ENCODE data around the gene DIP2B. TPM values are rescaled to one million over a fixed set of nuclear protein-coding genes. Genes with fewer than 3 reads are reported as not detected.
A peak's percentile ranks its signal among the peaks of the same experiment; 100 is the strongest.

Gene DIP2B
- total RNA-seq, 3 donors from 2014 or later (not counting 1 experiment from before 2014, with no cell fraction given), result 17.2 to 23.2 (median 22.2) TPM

DNA sequence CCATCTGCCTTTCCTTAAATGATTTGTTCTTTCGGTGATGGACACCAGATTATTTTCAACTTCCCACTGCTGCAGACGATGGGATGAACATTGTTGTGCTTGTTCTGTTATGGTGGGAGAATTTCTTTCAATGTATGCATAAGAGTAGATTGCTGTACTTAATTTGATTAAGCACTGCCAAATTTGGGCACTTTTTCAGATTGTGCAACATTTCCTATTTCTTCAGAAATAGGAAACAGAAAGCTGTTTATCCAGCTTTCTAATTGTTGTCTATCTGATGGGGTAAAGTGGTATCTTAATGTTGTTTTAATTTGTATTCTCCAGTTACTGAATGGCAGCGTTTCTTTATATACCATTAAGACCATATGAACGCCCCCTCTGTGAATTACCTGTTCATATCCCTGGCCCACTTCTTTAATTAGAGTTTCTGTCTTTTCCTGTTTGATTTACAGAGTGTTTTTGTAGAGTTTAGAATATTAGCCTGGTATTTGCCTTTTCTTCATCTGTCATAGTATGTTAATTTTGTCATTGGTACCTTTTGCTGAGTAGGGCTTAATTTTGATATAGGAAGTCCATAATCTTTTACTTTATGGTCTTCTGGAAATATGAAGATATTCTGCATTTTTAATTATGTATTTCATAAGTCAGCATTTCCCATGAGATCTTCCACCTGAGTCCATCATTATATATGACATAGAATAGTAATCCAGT lies 59.6 kb downstream of the DIP2B start:
- H3K4me3 ChIP-seq (ENCODE audit: low read length), result no peak overlapping the region
- no peaks in the 10 kb centered on the region for H3K36me3 ChIP-seq (ENCODE audit: control insufficient read depth, insufficient read depth, low read length)
- TF ChIP-seq, protein P1, sequence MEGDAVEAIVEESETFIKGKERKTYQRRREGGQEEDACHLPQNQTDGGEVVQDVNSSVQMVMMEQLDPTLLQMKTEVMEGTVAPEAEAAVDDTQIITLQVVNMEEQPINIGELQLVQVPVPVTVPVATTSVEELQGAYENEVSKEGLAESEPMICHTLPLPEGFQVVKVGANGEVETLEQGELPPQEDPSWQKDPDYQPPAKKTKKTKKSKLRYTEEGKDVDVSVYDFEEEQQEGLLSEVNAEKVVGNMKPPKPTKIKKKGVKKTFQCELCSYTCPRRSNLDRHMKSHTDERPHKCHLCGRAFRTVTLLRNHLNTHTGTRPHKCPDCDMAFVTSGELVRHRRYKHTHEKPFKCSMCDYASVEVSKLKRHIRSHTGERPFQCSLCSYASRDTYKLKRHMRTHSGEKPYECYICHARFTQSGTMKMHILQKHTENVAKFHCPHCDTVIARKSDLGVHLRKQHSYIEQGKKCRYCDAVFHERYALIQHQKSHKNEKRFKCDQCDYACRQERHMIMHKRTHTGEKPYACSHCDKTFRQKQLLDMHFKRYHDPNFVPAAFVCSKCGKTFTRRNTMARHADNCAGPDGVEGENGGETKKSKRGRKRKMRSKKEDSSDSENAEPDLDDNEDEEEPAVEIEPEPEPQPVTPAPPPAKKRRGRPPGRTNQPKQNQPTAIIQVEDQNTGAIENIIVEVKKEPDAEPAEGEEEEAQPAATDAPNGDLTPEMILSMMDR (IDR thresholded peaks at IDR 0.05), result no peak
- Mint-ChIP-seq H3K9me3 (no peaks in the 10 kb centered on the region), H3K27me3 (ENCODE audit: low read depth in 2 of 2) (no peaks in the 10 kb centered on the region), H3K4me3 (no peak overlapping the region), H3K27ac (peak overlapping the region in 1 of 2 donors; percentile 9), H3K36me3 (no peaks in the 10 kb centered on the region), H3K4me1 (peaks cover 31 to 35% of the 10 kb centered on the region in 2 donors)
- DNase-seq (no peak), ATAC-seq (no peak)
- no peaks in the 10 kb centered on the region for H3K9me3 ChIP-seq (ENCODE audit: control insufficient read depth, insufficient read depth, low read length)
- H3K4me1 ChIP-seq (ENCODE audit: control insufficient read depth, insufficient read depth, low read length), result no peaks in the 10 kb centered on the region
- no peaks in the 10 kb centered on the region for H3K27me3 ChIP-seq (ENCODE audit: control insufficient read depth, insufficient read depth, low read length)
- 55% methylated on average over 2 of the region's 4 CpGs for WGBS (ENCODE audit: insufficient coverage)
- no peak overlapping the region for H3K27ac ChIP-seq (ENCODE audit: low read length)
- intact Hi-C loops (cut with micrococcal nuclease), result no loop called here

DNA sequence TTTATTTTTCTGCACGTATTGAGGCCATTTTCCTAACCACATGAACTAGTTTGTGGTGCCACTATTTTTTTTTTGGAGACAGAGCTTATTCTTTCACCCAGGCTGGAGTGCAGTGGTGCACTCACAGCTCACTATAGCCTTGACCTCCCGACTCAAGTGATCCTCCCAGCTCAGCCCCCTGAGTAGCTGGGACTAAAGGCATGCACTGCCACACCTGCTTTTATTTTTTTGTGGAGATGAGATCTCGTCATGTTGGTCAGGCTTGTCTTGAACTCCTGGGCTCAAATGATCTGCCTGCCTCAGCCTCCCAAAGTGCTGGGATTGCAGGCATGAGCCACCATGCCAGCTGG lies 60.1 kb downstream of the DIP2B start:
- Histone ChIP-seq H3K27me3 (ENCODE audit: control insufficient read depth, insufficient read depth, low read length) (no peaks in the 10 kb centered on the region), H3K36me3 (ENCODE audit: control insufficient read depth, insufficient read depth, low read length) (no peaks in the 10 kb centered on the region), H3K4me3 (ENCODE audit: low read length) (no peak overlapping the region), H3K9me3 (ENCODE audit: control insufficient read depth, insufficient read depth, low read length) (no peaks in the 10 kb centered on the region), H3K4me1 (ENCODE audit: control insufficient read depth, insufficient read depth, low read length) (no peaks in the 10 kb centered on the region), H3K27ac (ENCODE audit: low read length) (no peak overlapping the region)
- Mint-ChIP-seq H3K4me3 (no peak overlapping the region), H3K27me3 (ENCODE audit: low read depth in 2 of 2) (no peaks in the 10 kb centered on the region), H3K4me1 (peaks cover 31 to 35% of the 10 kb centered on the region in 2 donors), H3K9me3 (no peaks in the 10 kb centered on the region), H3K36me3 (no peaks in the 10 kb centered on the region), H3K27ac (peak overlapping the region in 1 of 2 donors; percentile 9)
- TF ChIP-seq, protein P1 (IDR thresholded peaks at IDR 0.05), result no peak
- 79% methylated on average over 3 of the region's 3 CpGs for WGBS (ENCODE audit: insufficient coverage)
- DNase-seq, result no peak
- intact Hi-C loops (cut with micrococcal nuclease), result no loop called here
- no peak for ATAC-seq

DNA sequence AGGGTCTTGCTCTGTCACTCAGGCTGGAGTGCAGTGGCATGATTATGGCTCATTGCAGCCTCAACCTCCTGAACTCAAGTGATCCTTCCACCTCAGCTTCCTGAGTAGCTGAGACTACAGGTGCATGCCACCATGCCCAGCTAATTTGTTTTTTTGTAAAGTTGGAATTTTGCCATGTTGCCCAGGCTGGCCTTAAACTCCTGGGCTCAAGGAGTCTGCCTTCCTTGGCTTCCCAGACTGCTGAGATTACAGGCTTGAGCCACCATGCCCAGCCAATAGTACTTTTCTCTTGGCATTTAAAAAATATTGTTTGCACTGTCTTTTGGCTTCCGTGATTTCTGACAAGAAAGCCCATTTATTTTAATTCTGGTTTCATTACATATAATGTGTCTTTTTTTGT lies 61.3 kb downstream of the DIP2B start:
- H3K4me3 Mint-ChIP-seq, result no peak overlapping the region
- Histone ChIP-seq H3K9me3 (ENCODE audit: control insufficient read depth, insufficient read depth, low read length) (no peaks in the 10 kb centered on the region), H3K27ac (ENCODE audit: low read length) (no peak overlapping the region), H3K4me1 (ENCODE audit: control insufficient read depth, insufficient read depth, low read length) (no peaks in the 10 kb centered on the region), H3K27me3 (ENCODE audit: control insufficient read depth, insufficient read depth, low read length) (no peaks in the 10 kb centered on the region), H3K36me3 (ENCODE audit: control insufficient read depth, insufficient read depth, low read length) (no peaks in the 10 kb centered on the region), H3K4me3 (ENCODE audit: low read length) (no peak overlapping the region)
- intact Hi-C loops (cut with micrococcal nuclease), result no loop called here
- no peak for DNase-seq
- ATAC-seq, result no peak
- peaks cover 31 to 35% of the 10 kb centered on the region in 2 donors for H3K4me1 Mint-ChIP-seq
- H3K36me3 Mint-ChIP-seq, result no peaks in the 10 kb centered on the region
- no peaks in the 10 kb centered on the region for H3K9me3 Mint-ChIP-seq
- H3K27me3 Mint-ChIP-seq (ENCODE audit: low read depth in 2 of 2), result no peaks in the 10 kb centered on the region
- no CpG with 5 or more reads among the region's 1 CpG for WGBS (ENCODE audit: insufficient coverage)
- TF ChIP-seq, protein P1 (IDR thresholded peaks at IDR 0.05), result no peak
- H3K27ac Mint-ChIP-seq, result no peak overlapping the region

DNA sequence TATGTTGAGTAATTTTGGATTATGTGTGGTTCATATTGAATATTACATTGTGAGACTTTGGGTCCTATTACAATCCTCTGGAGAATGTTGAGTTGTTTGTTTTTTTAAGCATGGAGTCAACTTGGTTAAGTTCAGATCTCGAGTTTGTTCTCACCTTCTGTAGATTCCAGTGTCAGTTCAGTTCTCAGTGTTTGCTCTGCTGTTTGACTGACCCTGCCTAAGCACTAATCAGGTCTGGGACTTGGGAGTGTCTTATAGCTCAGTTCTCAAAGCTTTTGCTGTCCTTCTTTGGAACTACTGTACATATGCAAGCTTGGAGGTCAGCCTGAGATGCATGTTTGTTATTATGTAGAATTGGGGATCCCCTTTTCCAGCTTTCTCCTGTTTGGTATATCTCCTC lies 63.1 kb downstream of the DIP2B start:
- no peak for ATAC-seq
- no peaks in the 10 kb centered on the region for H3K36me3 Mint-ChIP-seq
- no peaks in the 10 kb centered on the region for H3K27me3 ChIP-seq (ENCODE audit: control insufficient read depth, insufficient read depth, low read length)
- H3K4me1 Mint-ChIP-seq, result peaks cover 31 to 32% of the 10 kb centered on the region in 2 donors
- H3K4me1 ChIP-seq (ENCODE audit: control insufficient read depth, insufficient read depth, low read length), result no peaks in the 10 kb centered on the region
- no peak for DNase-seq
- no peak overlapping the region for H3K27ac Mint-ChIP-seq
- intact Hi-C loops (cut with micrococcal nuclease), result no loop called here
- no peaks in the 10 kb centered on the region for H3K9me3 Mint-ChIP-seq
- TF ChIP-seq, protein P1 (IDR thresholded peaks at IDR 0.05), result no peak
- WGBS (ENCODE audit: insufficient coverage), result 76% methylated on average over 1 of the region's 1 CpG
- no peaks in the 10 kb centered on the region for H3K36me3 ChIP-seq (ENCODE audit: control insufficient read depth, insufficient read depth, low read length)
- no peak overlapping the region for H3K27ac ChIP-seq (ENCODE audit: low read length)
- H3K9me3 ChIP-seq (ENCODE audit: control insufficient read depth, insufficient read depth, low read length), result no peaks in the 10 kb centered on the region
- no peak overlapping the region for H3K4me3 Mint-ChIP-seq
- no peak overlapping the region for H3K4me3 ChIP-seq (ENCODE audit: low read length)
- H3K27me3 Mint-ChIP-seq (ENCODE audit: low read depth in 2 of 2), result no peaks in the 10 kb centered on the region

Data from natural killer cell (primary cell).